GM19372 (cell line): ENCODE data around the gene PLCB2.

ENCODE experiments used
- ATAC-seq: cut with Tn5 transposase; IDR thresholded peaks from one replicate; pipeline ENCODE4 v1.9.1; 2021; ENCODE audit warnings: mild to moderate bottlenecking, low read depth, moderate library complexity; ENCODE audit not compliant: unreplicated experiment

Gene PLCB2

DNA sequence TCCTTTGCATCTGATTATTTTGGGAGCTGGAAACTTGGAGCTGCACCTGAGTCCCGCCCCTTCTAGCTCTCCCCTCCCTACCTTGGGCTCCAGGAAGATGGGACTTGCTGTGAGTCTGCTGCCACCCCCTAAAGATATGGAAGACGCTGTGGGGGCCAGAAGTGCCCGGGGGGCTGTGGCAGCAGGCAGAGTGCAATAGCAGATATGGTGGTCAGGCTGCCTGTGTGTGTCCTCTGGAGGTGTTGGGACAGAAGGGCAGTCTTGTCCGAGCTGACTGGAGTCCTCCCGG, 68.4 kb downstream of the PLCB2 start:
- ATAC-seq = no peak

DNA sequence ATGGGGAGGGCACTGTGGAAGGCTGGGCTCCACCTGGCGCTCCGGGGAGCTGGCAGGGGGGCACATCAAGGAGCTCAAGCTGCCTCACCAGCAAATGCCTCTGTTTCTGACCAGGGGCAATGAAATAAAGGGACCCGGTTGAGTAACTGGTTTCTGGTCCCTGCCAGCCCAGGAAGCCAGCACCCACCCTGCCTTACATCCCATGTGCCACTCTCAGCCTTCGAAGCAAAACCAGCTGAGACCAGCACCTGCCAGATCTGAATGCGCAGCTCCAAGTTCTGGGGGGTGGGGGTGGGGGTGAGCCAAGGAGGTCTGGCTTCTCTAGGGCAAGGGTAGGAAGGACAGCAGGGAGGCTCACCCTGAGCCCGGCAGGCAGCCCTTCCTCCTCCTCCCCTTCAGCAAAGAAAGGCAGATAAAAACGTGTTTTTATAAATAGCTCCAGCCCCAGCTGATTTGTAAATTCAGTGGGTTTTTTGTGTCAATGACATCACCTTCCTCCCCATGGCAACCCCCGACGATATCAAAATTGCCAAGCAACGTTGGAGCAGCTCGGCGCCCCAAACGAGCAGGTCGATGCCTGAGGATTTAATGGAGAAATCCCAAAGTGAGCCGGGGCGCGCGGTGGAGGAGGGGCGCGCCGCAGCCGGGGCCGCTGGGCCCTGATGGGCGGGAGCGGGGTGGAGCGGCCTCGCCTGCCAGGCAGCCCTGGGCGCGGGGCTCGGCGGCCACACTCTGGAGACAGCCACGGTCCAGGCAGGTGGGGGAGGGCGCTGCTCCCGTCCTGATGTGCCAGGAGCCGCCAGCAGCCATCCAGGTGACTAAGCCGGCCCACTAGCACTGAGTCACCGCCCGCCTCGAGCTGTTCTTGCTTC, 69.0 kb downstream of the PLCB2 start, which contains the start of gene PAK6:
Gene PAK6 (plus strand): TSS at position 532 of the 872 bp plus-strand sequence. CDS start 25,723 bp downstream, outside the sequence.
- no peak for ATAC-seq
